Effector CD8-positive, alpha-beta T cell (primary cell): ENCODE measurements around the gene SECISBP2.

ENCODE experiments used
- DNase-seq: peaks from one replicate; lab custom pipeline; 2025; lab: John Stamatoyannopoulos, UW

The SECISBP2 gene

DNA sequence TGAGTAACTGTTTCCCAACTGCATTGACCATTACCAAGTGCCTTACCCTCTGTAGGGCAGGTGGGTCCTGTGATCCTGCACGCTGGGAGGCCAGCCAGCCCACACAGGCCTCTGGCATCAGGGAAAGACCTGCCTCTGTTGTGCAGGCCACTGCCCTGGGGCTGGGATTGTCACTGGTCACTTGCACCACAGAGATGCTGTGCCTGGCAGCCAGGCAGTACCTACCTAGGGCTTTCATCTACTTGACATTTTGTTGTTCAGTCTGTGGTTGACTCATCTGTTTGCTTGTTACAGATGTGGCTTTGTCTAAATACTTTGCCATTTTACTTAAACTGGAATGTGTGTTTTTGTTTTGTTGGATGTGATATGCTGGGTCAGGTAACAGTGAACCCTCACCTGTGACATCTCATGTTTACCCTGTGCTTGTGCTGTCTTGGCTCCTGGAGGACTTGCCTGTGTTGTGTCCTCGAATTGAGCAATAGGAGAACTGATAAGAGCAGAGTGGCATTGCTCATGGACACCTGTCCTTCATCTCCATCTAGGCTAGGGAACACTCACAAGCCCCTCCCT lies 32.8 kb downstream of the SECISBP2 start:
- no peak for DNase-seq

DNA sequence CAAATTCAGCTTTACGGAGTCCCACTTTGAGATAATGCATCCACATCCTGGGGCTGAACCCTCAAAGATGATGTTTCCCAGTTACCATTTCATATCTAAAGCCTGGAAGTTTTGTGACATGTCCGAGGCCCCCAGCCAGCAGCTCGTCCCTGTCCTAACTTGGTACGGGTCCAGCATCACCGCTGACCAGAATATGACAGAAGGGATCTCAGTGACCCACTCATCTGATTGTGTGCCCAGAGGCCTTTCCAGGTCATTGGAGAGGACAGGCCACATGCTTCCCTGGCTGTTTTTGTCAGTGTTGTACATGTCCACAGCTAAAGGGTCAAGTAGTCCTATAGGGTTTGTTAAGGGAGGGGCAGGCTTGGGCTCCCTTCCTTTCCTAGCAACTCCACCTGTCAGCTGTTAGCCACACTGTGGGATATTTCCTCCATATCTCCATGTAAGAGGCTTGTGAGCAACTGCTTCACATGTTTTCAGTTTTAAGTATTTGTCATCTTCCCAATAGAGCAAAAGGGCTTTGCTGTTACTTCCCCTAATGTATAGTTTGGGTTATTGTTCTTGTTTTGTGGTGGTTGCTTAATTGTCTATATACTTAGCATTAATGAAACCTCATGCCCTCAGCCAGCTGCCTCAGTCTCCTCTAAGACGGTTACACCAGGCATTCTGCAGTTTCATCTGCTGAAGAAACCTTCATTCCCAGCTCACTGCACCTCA lies 33.4 kb downstream of the SECISBP2 start:
- no peak for DNase-seq

DNA sequence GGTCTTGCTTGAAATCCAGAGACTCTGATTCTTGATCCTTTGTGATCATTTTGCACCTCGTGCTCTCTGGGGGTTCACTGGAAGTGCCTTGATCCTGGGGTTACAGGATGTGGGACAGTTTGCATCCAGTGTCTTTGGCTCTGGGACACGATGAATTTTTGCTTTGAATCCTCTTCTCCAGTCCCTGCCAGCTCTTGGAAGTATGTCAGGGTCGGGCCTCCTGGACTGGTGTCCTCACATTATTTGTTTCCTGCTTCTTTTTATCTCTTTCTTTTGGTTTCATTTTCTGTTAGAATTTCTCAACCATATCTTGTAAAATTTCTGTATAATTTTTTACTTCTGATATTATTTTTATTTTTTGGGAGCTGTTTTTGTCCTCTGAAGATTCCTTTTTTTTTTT lies 34.2 kb downstream of the SECISBP2 start:
- DNase-seq: no peak

DNA sequence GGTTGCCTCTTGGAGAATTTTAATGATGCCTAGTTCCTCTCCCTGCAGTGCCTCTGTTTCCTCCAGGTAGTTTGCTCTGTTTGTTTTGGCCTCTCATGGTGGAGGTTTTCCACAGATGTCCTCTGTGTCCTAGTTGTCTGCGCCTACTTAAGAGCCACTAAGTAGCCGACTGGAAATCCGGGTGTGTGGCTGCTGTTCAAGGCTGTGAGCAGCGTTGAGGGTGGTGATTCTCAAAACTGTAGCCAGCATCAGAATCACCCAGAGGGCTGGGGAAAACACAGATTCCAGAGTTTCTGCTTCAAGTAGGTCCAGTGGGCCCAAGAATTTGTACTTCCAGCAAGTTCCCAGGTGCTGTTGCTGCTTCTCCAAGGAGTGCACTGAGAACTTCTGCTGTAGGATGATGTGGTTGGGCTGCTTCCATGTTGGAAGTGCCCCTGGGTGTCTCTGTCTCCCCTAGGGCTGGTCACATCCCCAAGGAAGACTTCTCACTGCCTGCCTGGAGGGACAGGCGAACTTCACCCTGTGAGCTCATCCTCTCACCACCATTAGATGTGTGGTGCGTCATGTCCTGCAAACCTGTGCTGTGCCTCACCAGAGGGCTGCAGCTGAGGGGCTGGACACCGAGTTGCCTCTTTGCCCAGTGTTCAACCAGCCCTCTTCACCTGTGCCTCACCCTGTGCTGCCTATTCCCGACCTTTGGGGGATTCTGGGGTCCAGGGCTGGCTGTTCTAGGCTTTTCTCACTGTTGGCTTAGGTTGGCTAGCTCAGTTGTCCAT lies 34.8 kb downstream of the SECISBP2 start:
- no peak for DNase-seq

DNA sequence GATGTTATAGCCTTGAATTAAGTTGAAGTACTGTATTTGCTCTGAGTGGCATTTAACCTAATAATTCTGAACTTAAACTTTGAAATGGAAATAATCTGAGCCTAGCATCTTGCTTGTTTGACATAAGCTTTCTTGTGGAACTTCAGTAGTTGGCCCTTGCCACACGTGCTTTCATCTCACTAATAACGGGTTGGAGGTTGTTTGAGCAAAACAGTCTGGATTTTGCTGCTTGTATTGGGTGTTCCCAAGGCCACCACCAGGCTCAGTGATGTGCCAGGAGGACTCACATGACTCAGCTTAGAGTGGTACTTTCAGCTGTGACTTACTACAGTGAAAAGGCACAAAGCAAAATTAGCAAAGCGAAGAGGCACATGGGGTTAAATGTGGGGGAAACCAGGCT lies 35.7 kb downstream of the SECISBP2 start:
- DNase-seq: no peak

DNA sequence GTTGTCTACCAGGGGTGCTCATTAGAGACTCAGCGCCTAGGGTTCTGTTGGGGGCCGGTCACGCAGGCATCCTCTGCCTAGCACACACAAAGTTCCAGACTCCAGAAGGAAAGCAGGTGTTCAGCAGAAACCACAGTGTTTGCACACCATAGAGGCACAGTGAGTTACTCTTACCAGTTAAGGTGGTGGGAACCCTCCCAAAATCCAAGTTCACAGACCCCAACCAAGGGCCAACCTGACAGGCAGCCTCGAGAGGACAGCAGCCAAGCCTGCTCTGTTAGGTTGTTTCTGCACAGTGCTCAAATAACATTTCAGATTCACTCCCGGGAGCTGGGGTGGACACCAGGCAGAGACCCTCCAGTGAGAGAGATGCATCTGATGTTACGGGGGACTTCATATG lies 36.2 kb downstream of the SECISBP2 start:
- no peak for DNase-seq

DNA sequence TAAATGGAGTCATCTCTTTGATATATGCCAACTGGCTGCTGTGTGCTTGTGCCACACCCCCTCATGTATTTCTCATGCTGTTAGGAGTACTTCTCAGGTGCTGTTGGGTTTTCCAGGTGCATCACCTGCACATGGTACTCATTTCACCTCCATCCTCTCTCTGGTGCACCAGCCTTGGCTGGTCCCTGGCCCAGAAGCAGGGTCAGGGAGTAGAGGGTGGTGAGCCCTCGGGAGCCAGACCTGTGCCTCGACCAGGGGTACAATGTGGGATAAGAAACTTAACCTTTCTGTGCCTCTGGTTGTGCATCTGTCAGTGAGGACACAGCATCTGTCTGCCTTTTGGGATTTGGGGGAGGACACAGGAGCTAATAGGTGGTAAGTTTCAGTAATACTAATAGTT lies 38.5 kb downstream of the SECISBP2 start:
- DNase-seq: no peak

DNA sequence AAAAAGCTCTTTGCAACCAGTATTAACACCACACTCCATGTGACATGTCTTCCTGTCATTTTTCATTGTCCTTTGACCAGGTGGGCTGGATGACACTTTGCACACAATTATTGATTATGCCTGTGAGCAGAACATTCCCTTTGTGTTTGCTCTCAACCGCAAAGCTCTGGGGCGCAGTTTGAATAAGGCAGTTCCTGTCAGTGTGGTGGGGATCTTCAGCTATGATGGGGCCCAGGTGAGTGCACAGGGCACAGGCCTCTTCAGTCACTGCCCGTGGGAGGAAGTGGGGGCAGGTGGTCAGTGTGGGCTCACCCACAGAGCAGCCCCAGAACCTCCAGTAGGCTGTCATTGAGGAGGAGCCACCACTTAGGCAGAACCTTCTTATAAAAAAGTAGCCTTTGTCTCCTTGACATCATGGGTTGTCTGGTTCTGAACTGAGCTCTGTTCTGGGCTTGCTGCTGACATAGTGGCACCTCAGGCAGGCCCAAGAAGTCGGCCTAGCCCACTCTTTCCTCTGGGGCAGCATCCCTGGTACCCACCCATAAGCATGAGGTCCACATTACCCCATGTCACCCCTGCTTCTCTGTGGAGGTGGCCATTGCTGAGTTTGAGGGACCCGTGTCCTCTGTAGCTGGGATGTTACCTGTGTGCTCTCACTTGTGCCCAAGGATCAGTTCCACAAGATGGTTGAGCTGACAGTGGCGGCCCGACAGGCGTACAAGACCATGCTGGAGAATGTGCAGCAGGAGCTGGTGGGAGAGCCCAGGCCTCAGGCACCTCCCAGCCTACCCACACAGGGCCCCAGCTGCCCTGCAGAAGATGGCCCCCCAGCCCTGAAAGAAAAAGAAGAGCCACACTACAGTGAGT lies 39.3 kb downstream of the SECISBP2 start:
- no peak for DNase-seq

DNA sequence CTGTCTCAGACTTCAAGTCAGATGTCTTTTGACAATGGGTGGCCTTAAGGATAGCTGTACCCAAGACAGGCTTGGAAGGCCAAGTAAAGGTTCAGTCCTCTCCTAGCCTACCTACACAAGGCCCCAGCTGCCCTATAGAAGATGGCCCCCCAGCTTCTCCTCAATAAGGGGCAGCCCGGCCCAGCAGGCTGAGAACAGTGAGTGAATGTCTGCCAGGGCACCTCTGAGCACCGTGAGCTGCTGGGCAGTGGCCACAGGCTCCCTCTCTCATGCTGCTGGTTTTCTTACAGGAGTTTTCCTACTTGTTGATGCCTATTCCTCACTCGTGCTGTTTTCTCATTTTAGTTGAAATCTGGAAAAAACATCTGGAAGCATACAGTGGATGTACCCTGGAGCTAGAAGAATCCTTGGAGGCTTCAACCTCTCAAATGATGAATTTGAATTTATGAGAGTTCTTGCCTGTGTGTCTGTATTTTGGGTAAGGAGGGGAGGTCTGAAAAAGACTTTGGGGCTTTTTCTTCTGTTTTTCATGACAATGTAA lies 40.1 kb downstream of the SECISBP2 start:
- DNase-seq: no peak

DNA sequence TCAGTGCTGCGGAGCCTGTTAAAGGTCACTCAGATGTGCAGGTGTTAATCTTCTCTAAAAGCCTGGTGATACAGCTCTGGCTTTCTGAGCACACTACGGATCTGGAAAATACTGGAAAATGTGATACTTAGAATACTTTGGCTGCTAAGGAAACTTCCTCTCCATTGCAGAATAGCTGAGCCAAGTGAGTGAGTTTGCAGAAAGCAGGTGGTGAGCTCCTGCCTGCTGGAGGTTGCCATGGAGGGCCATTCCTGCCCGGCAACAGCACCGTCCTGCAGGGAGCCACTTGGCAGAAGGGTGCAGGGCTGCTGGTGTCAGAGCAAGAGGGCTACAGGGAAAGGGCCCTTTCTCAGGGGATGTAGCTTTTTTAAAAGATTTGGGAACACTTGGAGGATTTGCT lies 40.7 kb downstream of the SECISBP2 start:
- no peak for DNase-seq

DNA sequence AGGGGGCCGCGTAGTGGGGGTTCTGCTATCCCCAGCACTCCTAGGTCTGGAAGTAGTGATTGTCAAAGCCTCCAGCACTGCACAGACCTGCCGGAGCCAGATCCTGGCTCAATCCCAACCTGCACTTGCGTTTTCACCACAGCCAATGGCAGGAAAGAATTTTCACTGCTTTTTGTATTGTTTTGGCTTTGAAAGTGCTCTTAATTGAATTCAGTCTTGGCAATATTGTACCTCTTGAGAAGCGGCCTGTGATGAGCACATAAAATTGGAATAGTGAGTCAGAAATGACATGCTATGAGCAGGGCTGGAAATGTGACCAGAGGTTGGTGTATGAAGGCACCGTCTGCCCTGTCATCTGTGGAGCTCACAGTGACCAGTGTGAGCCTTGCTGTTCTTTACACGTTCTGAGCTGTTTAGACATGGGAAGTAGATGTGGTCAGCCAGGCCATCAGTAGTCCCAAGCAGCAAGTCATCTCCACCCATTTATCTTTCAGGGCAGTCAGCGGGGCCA lies 41.5 kb downstream of the SECISBP2 start:
- no peak for DNase-seq

DNA sequence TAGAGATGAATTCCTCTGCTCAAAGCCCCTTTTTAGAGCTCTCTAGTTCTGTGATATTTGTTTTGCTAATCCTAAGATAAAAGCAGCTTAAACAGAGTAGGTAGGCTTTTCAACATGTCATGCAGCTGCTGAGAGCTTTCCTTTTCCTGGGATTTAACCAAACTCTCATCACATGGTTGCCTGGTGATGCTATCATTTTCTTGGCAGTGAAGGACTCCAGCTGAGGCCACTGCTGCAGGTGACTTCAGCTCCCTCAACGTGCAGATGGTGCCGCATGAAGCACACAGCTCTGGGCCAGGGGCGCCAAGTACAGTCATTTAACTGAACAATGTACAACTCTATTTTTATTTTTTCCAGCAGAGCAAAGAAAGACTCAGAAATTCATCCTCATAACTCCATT lies 42.2 kb downstream of the SECISBP2 start:
- no peak for DNase-seq

DNA sequence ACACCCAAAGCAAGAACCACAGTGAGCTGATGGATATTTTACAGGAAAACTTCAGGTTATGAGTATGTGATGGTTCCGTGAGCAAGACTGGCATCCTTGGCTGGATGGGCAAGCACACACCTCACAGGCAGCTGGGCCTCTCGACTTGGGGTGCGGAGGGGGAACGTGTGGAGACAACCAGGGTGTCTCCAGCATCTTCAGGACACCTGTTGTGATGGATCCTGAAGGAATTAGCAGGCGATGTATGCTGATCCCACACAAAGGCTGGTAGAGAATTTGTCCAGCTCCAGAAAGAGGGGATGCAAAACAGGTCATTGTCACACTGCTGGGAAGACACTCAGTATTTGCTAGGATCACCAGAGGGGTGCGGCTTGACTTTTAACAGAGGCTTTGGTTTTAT lies 42.7 kb downstream of the SECISBP2 start:
- no peak for DNase-seq

DNA sequence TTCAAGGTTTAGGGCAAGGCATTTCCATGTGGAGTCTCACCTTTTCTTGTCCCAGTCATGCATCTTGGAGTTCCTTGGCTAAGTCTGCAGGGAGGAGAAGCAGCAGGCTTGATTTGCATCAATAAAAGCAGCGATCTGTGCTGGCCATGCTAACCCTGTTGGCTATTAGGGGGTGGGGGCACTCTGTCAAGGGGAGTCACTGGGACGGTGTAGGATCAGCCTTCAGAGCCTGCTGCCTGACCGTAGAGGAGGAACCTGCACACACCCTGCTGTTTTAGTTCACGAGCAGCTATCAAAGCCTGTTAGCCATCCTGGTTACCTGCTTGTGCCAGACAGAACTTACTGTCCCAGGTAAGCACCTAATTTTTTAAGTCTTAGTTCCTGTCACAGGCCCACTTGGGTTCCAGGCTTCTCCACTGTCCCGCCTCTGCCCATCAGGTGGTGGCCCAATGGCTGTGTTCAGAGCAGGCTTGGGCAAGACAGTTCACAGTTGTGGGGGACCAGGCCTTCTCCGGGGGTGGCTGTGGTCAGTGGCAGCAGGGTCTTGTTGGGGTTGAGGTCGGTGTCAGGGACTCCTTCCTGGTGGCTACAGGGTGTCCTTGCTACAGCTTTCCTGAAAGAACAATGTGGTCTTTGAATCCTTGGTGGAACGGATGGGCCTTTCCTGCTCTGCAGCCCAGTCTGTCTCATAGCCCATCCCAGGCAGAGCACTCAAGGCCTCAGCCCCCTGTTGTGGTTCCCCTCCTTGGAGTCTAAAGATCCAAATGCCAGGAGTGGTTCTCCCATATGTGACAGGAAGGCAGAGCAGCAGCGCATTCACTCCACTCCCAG lies 43.7 kb downstream of the SECISBP2 start:
- DNase-seq: no peak

DNA sequence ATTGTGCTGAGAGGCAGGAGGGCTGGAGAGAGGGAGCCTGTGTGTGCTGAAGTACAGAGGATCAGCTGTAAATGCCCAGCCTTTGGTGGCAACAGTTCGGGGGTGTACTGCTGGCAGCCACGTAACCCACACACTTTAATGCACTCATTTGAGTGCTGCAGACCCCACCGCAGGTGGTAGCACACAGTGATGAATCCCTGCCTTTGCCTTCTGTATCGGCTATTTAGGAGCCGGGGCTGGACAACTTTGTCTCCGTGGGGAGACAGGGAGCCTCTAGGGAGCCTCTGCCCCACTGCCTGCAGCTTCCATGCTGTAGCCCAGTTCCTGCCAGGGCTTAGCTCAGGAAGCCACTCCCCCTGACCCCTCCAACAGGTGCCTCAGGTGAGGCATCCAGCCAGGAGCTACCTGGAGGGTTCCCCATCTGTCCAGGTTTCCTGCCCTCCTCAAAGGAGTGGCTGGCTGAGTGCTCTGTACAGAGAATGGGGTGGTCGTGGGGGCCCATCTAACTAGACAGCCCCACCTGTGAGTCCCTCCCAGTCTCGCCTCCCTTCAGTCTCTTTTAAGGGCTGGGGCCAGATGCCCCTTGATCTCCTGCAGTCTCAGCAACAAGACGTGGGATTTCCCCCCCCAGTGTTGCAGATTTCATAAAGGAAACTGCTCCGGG lies 44.5 kb downstream of the SECISBP2 start:
- DNase-seq: no peak

DNA sequence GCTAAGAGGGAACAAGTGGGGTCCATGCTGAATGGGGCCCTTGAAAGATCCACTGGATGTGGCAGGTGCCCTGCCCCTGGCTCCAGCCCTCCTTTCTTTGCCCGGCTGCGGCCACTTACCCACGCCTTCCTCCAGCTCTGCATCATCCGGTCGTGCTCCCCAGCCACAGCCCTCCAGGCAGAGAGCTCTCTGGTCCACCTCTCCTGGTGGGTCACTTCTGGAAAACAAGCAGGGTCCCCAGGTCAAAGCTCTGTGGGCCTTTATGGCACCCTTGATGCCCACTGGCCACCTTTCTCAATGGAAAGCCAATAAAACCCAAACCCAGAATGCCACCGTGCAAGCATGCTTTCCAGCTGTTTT lies 45.0 kb downstream of the SECISBP2 start:
- DNase-seq: no peak

DNA sequence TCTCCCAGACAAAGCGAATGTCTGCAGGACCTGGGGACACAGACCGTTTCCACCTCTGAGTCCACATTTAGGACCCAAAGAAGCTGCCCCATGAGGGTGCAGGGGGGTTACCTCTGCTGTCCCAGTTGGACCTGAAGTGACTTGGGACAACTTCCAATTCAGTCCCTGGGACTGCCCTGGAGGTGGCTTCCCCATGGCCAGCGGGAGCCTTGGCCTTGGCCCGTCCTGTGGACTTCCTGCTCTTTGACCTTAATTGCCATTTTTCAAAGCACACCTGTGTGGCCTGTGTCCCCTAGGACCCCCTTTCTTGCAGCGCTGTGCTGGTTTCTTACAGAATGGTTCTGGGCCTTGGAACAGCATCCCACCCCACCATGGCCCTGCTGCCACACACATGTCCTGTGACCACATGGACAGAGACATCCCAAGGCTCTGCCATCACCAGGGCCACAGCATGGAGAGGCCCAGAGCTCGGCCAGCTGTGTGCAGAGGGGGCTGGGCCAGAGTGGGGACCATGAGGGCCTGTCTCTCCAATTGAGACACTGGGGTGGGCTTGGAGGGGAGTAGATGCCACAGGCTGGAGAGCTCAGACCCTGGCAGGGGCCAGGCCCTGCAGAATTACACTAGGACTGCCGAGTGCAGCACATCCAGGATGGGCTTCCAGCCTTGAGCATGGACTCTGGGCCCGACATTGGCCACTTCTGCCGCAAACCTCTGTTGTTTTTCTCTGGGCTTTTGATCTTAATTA lies 45.8 kb downstream of the SECISBP2 start:
- DNase-seq: no peak

DNA sequence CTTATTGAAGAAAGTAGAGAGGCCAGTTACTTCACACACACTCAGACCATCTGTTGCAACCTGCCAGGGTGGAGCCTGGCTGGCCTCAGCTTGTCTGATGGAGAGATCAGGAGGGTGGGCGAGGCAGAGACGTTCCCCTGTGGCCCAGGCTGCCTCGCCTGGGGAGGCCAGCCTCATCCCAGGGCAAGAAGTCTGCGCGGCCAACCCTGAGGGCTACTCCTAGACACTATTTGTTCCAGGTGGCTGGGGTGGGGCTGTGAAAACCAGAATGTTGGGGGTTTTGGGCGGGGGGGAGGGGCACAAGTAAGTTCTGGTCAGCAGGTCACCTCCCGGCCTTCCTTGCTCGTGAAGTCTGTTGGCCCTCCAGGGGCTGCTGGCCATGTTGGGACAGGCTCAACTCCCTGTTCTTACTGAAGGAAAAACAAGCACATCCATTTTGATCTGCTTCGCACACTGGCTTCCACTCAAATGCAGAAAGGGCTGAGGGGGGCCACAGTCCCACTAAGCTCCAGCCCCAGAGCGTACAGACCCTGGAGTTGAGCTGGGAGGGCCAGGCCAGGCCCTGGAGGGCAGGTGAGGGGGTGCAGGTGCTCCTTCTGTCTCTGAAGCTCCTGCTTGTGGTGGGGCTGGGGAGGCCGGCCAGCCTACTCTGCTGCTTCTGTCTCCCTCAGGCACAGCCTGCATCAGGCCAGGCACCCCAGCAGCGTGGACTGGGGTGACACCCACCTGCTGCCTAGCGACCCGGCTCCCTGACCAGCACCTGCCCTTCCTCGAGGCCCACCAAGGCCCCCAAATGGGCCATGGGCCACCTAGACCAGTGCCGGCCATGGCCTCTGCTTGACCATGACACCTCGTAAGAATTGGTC lies 46.6 kb downstream of the SECISBP2 start:
- DNase-seq: no peak

DNA sequence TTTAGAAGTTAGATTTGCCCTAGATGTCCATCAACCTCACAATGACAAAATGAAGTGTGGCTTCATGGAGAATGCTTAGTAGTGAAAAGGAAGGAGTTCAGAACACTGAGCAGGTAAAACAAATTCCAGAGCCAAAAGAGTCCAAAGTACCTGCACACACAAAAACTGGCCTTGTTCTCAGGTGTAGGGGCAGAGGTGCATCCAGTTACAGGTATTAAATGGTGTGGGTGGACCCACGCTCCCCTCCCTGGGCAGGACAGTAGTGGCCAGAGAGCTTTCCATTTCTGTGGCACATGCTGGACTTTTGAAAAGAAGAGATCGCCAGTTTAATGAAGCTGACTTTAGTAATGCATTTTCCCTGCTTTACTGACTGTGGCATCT lies 47.2 kb downstream of the SECISBP2 start:
- DNase-seq: no peak
